ENCODE results near the gene TEK.

TEK gene

GRCh38 chr9:27184556-27185351 is 75.7 kb downstream of the TEK start:
- no peaks in the 10 kb centered on the region for H3K36me3 ChIP-seq (ENCODE audit: control insufficient read depth, insufficient read depth, low read length)
- H3K9ac ChIP-seq (ENCODE audit: low read length), result no peak overlapping the region
- peaks cover 42% of the 10 kb centered on the region for H3K4me1 ChIP-seq (ENCODE audit: control insufficient read depth, insufficient read depth, low read length)
- no peak overlapping the region for H3K4me3 ChIP-seq (ENCODE audit: low read length)
- no peaks in the 10 kb centered on the region for H3K27me3 ChIP-seq (ENCODE audit: control insufficient read depth, insufficient read depth, low read length)
- H3K9me3 ChIP-seq (ENCODE audit: control insufficient read depth, low read length), result no peaks in the 10 kb centered on the region

DNA sequence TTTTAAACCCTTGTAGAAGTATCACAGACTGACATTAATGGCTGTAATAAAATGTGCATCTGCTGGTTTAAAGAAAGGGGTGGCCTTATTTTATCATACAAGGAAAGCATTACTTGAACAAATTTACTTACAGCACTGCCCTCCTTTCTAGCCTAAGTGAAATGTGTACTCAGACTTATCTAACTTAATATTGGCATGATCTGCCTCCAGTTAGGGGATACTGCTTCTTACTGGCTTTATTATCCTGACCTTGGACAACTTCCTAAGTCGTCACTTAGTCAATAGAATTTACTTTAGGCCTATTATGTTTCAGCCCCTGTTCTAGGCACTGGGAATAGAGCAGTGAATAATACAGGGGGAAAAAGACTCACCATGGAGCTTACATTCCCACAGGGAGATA is 79.4 kb downstream of the TEK start:
- Histone ChIP-seq H3K4me1 (ENCODE audit: control insufficient read depth, insufficient read depth, low read length) (peaks cover 27% of the 10 kb centered on the region), H3K36me3 (ENCODE audit: control insufficient read depth, insufficient read depth, low read length) (no peaks in the 10 kb centered on the region), H3K4me3 (ENCODE audit: low read length) (no peak overlapping the region), H3K27me3 (ENCODE audit: control insufficient read depth, insufficient read depth, low read length) (no peaks in the 10 kb centered on the region), H3K9ac (ENCODE audit: low read length) (no peak overlapping the region), H3K9me3 (ENCODE audit: control insufficient read depth, low read length) (no peaks in the 10 kb centered on the region)

DNA sequence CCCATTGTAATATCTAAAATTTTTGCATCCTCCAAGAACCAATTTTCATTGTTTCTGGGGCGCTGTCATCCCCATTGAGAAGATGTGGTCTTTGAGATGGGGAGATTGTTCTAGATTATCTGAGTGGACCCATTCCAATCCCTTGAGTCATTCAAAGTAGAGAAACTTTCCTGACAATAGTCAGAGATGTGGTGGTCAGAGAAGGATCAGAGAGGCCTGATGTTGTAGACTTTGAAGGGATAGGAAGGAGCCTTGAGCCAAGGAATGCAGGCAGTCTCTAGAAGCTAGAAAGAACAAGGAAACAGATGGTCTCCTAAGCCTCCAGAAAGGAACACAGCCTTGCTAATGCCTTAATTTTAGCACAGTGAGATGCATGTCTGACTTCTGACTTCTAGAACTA is 80.4 kb downstream of the TEK start:
- no peaks in the 10 kb centered on the region for H3K27me3 ChIP-seq (ENCODE audit: control insufficient read depth, insufficient read depth, low read length)
- H3K9me3 ChIP-seq (ENCODE audit: control insufficient read depth, low read length), result no peaks in the 10 kb centered on the region
- H3K4me1 ChIP-seq (ENCODE audit: control insufficient read depth, insufficient read depth, low read length), result peaks cover 21% of the 10 kb centered on the region
- H3K9ac ChIP-seq (ENCODE audit: low read length), result no peak overlapping the region
- H3K4me3 ChIP-seq (ENCODE audit: low read length), result no peak overlapping the region
- no peaks in the 10 kb centered on the region for H3K36me3 ChIP-seq (ENCODE audit: control insufficient read depth, insufficient read depth, low read length)

- peaks cover 10% of the 10 kb centered on the region for H3K4me1 ChIP-seq (ENCODE audit: control insufficient read depth, insufficient read depth, low read length)
- H3K4me3 ChIP-seq (ENCODE audit: low read length), result no peak overlapping the region
- H3K27me3 ChIP-seq (ENCODE audit: control insufficient read depth, insufficient read depth, low read length), result no peaks in the 10 kb centered on the region
- no peak overlapping the region for H3K9ac ChIP-seq (ENCODE audit: low read length)
- H3K9me3 ChIP-seq (ENCODE audit: control insufficient read depth, low read length), result no peaks in the 10 kb centered on the region
- H3K36me3 ChIP-seq (ENCODE audit: control insufficient read depth, insufficient read depth, low read length), result no peaks in the 10 kb centered on the region
Measured at GRCh38 chr9:27192291-27192960, 83.4 kb downstream of the TEK start.

- Histone ChIP-seq H3K9ac (ENCODE audit: low read length) (no peak overlapping the region), H3K27me3 (ENCODE audit: control insufficient read depth, insufficient read depth, low read length) (no peaks in the 10 kb centered on the region), H3K36me3 (ENCODE audit: control insufficient read depth, insufficient read depth, low read length) (no peaks in the 10 kb centered on the region), H3K4me1 (ENCODE audit: control insufficient read depth, insufficient read depth, low read length) (peaks cover 2% of the 10 kb centered on the region), H3K4me3 (ENCODE audit: low read length) (no peak overlapping the region), H3K9me3 (ENCODE audit: control insufficient read depth, low read length) (no peaks in the 10 kb centered on the region)
Measured at GRCh38 chr9:27193886-27194285, 84.9 kb downstream of the TEK start.

GRCh38 chr9:27194401-27195091 is 85.5 kb downstream of the TEK start:
- Histone ChIP-seq H3K9ac (ENCODE audit: low read length) (no peak overlapping the region), H3K4me3 (ENCODE audit: low read length) (no peak overlapping the region)

GRCh38 chr9:27195191-27195590 is 86.2 kb downstream of the TEK start:
- Histone ChIP-seq H3K4me3 (ENCODE audit: low read length) (no peak overlapping the region), H3K4me1 (ENCODE audit: control insufficient read depth, insufficient read depth, low read length) (no peaks in the 10 kb centered on the region), H3K27me3 (ENCODE audit: control insufficient read depth, insufficient read depth, low read length) (no peaks in the 10 kb centered on the region), H3K9ac (ENCODE audit: low read length) (no peak overlapping the region), H3K36me3 (ENCODE audit: control insufficient read depth, insufficient read depth, low read length) (no peaks in the 10 kb centered on the region), H3K9me3 (ENCODE audit: control insufficient read depth, low read length) (no peaks in the 10 kb centered on the region)

More at GRCh38 chr9:27194401-27195091, 85.5 kb downstream of the TEK start:
- Histone ChIP-seq H3K27me3 (ENCODE audit: control insufficient read depth, insufficient read depth, low read length) (no peaks in the 10 kb centered on the region), H3K9me3 (ENCODE audit: control insufficient read depth, low read length) (no peaks in the 10 kb centered on the region), H3K4me1 (ENCODE audit: control insufficient read depth, insufficient read depth, low read length) (no peaks in the 10 kb centered on the region), H3K36me3 (ENCODE audit: control insufficient read depth, insufficient read depth, low read length) (no peaks in the 10 kb centered on the region)

DNA sequence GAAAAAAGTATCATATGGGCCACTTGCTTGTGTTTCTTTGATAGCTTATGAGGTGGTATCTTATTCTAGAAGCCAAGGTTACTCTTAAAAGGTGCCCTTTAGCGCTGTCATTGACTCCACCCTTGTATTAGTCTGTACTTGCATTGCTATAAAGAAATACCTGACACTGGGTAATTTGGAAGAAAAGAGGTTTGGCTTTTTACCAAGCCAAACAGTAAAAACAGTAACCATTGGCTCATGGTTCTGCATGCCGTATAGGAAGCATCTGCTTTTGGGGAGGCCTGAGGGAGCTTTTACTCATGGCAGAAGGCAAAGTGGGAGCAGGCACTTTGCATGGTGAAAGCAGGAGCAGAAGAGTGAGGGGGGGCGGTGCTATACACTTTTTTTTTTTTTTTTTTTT is 87.4 kb downstream of the TEK start:
- Histone ChIP-seq H3K4me3 (ENCODE audit: low read length) (no peak overlapping the region), H3K9ac (ENCODE audit: low read length) (no peak overlapping the region), H3K36me3 (ENCODE audit: control insufficient read depth, insufficient read depth, low read length) (no peaks in the 10 kb centered on the region), H3K4me1 (ENCODE audit: control insufficient read depth, insufficient read depth, low read length) (no peaks in the 10 kb centered on the region), H3K27me3 (ENCODE audit: control insufficient read depth, insufficient read depth, low read length) (no peaks in the 10 kb centered on the region), H3K9me3 (ENCODE audit: control insufficient read depth, low read length) (no peaks in the 10 kb centered on the region)

- Histone ChIP-seq H3K4me3 (ENCODE audit: low read length) (no peak overlapping the region), H3K36me3 (ENCODE audit: control insufficient read depth, insufficient read depth, low read length) (no peaks in the 10 kb centered on the region), H3K9me3 (ENCODE audit: control insufficient read depth, low read length) (no peaks in the 10 kb centered on the region), H3K4me1 (ENCODE audit: control insufficient read depth, insufficient read depth, low read length) (no peaks in the 10 kb centered on the region), H3K9ac (ENCODE audit: low read length) (no peak overlapping the region), H3K27me3 (ENCODE audit: control insufficient read depth, insufficient read depth, low read length) (no peaks in the 10 kb centered on the region)
Measured at GRCh38 chr9:27198190-27198589, 89.2 kb downstream of the TEK start.

DNA sequence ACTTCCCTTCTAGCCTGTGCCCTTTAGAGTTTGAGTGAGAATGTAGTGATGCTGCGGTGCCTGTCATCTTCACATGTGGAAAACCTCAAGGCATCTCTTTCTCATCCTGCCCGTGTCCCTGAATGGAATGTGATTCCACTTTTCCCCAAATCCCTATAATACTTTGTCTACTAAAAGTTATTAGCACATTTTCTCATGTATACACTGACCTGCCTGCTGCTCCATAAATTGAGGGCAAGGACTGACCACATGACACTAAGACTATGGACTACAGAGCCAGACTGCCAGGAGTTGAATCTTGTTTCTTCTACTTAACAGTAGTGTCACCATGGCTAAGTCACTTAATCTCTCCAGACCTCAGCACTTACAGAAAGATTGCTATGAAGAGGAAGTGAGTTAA is 93.0 kb downstream of the TEK start:
- H3K9me3 ChIP-seq (ENCODE audit: control insufficient read depth, low read length), result no peaks in the 10 kb centered on the region
- no peaks in the 10 kb centered on the region for H3K4me1 ChIP-seq (ENCODE audit: control insufficient read depth, insufficient read depth, low read length)
- no peak overlapping the region for H3K9ac ChIP-seq (ENCODE audit: low read length)
- no peaks in the 10 kb centered on the region for H3K27me3 ChIP-seq (ENCODE audit: control insufficient read depth, insufficient read depth, low read length)
- H3K36me3 ChIP-seq (ENCODE audit: control insufficient read depth, insufficient read depth, low read length), result no peaks in the 10 kb centered on the region
- no peak overlapping the region for H3K4me3 ChIP-seq (ENCODE audit: low read length)

- Histone ChIP-seq H3K4me3 (ENCODE audit: low read length) (no peak overlapping the region), H3K9me3 (ENCODE audit: control insufficient read depth, low read length) (no peaks in the 10 kb centered on the region), H3K27me3 (ENCODE audit: control insufficient read depth, insufficient read depth, low read length) (no peaks in the 10 kb centered on the region), H3K9ac (ENCODE audit: low read length) (no peak overlapping the region), H3K36me3 (ENCODE audit: control insufficient read depth, insufficient read depth, low read length) (no peaks in the 10 kb centered on the region), H3K4me1 (ENCODE audit: control insufficient read depth, insufficient read depth, low read length) (no peaks in the 10 kb centered on the region)
Measured at GRCh38 chr9:27203783-27204182, 94.8 kb downstream of the TEK start.

DNA sequence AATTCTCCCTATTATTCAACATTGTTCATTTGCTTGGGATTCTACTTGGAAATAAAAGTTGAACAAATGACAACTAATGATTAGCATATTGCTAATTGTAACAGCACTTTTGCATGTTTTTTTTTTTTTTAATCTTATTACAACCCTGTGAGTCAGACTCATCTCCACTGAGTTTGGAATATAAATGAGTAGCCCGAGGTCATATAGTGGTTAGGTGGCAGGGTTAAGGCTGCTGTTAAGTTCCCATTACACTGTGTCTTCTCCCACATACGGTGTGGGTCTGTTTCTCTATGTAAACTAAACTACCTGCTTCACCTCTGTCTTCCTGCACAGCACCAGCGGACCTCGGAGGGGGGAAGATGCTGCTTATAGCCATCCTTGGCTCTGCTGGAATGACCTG is 95.6 kb downstream of the TEK start:
- Histone ChIP-seq H3K9me3 (ENCODE audit: control insufficient read depth, low read length) (no peaks in the 10 kb centered on the region), H3K9ac (ENCODE audit: low read length) (no peak overlapping the region), H3K4me1 (ENCODE audit: control insufficient read depth, insufficient read depth, low read length) (no peaks in the 10 kb centered on the region)

More for the DNA sequence above, 95.6 kb downstream of the TEK start:
- Histone ChIP-seq H3K4me3 (ENCODE audit: low read length) (no peak overlapping the region), H3K36me3 (ENCODE audit: control insufficient read depth, insufficient read depth, low read length) (no peaks in the 10 kb centered on the region), H3K27me3 (ENCODE audit: control insufficient read depth, insufficient read depth, low read length) (no peaks in the 10 kb centered on the region)
